Progenitor cell of endocrine pancreas (in vitro differentiated cells): ENCODE data around the gene NMU. TPM values are rescaled to one million over a fixed set of nuclear protein-coding genes. Genes with fewer than 3 reads are reported as not detected.

ENCODE experiments used
- DNase-seq: peaks from one replicate; pipeline ENCODE4 v3.0.0; 2021; ENCODE audit warnings: low spot score; ENCODE audit not compliant: unreplicated experiment
- H3K27ac Mint-ChIP-seq: 2 replicates; pipeline ENCODE4 v1.8.0; 2021; ENCODE audit warnings: mild to moderate bottlenecking, moderate library complexity, mixed read lengths
- H3K27me3 Mint-ChIP-seq: 2 replicates; pipeline ENCODE4 v1.8.0; 2021; ENCODE audit warnings: mixed read lengths
- H3K36me3 Mint-ChIP-seq: 2 replicates; pipeline ENCODE4 v1.8.0; 2022; ENCODE audit warnings: mixed read lengths; ENCODE audit not compliant: insufficient read depth
- H3K4me1 Mint-ChIP-seq: 2 replicates; pipeline ENCODE4 v1.8.0; 2021; ENCODE audit warnings: low read depth, mixed read lengths
- H3K4me3 Mint-ChIP-seq: 2 replicates; pipeline ENCODE4 v1.8.0; 2021; ENCODE audit warnings: low read depth, mild to moderate bottlenecking, moderate library complexity, mixed read lengths
- H3K9me3 Mint-ChIP-seq: 2 replicates; pipeline ENCODE4 v1.8.0; 2021; ENCODE audit warnings: low read depth, mixed read lengths
- CTCF ChIP-seq: fragments of 200-600 bp; sonication (generic); IDR thresholded peaks from one replicate; pipeline ENCODE4 v1.5.0; 2021; ENCODE audit warnings: antibody characterized with exemption, mild to moderate bottlenecking; ENCODE audit not compliant: unreplicated experiment
- total RNA-seq: library from RNA; stranded (reverse); gene quantifications from 2 replicates; pipeline ENCODE4 v1.2.1, GENCODE V29; 2021

The NMU gene
- total RNA-seq, 1 donor from 2014 or later: 0.77 TPM

DNA sequence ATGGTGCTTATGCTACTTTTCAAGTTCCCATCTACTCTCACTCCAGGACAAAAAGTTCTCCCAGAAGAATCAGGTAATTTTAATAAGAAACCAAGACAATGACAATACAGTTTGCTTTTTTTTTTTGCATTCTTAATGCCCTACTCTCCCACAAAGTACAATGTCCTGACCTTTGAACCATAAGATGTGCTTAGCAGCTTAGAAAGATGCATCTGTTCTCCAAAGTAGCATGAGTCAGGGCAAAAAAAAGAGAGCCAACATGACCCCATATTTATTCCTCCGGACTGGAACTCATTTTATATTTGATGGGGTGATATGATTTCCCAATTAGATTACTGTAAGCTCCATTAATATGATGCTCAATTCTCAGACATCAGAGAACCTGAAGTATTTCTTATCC is 27.5 kb downstream of the NMU start:
- H3K4me3 Mint-ChIP-seq: no peak overlapping the region
- no peak overlapping the region for H3K27ac Mint-ChIP-seq
- no peak for TF ChIP-seq CTCF
- no peaks in the 10 kb centered on the region for H3K9me3 Mint-ChIP-seq
- H3K36me3 Mint-ChIP-seq: no peaks in the 10 kb centered on the region
- H3K27me3 Mint-ChIP-seq: peaks cover 5% of the 10 kb centered on the region
- no peaks in the 10 kb centered on the region for H3K4me1 Mint-ChIP-seq
- no peak for DNase-seq

GRCh38 chr4:55604996-55605395 is 31.1 kb downstream of the NMU start:
- Mint-ChIP-seq H3K36me3 (no peaks in the 10 kb centered on the region), H3K27me3 (peaks cover 5% of the 10 kb centered on the region), H3K4me3 (no peak overlapping the region), H3K27ac (no peak overlapping the region), H3K9me3 (no peaks in the 10 kb centered on the region), H3K4me1 (no peaks in the 10 kb centered on the region)
- no peak for TF ChIP-seq CTCF
- no peak for DNase-seq

- H3K36me3 Mint-ChIP-seq: no peaks in the 10 kb centered on the region
- no peak overlapping the region for H3K27ac Mint-ChIP-seq
- no peak for DNase-seq
- H3K4me1 Mint-ChIP-seq: no peaks in the 10 kb centered on the region
- H3K4me3 Mint-ChIP-seq: no peak overlapping the region
- peaks cover 5% of the 10 kb centered on the region for H3K27me3 Mint-ChIP-seq
- H3K9me3 Mint-ChIP-seq: no peaks in the 10 kb centered on the region
- no peak for TF ChIP-seq CTCF
Measured at GRCh38 chr4:55600640-55601039, 35.5 kb downstream of the NMU start.

- Mint-ChIP-seq H3K9me3 (no peaks in the 10 kb centered on the region), H3K36me3 (no peaks in the 10 kb centered on the region), H3K4me1 (no peaks in the 10 kb centered on the region), H3K27ac (no peak overlapping the region), H3K27me3 (no peaks in the 10 kb centered on the region), H3K4me3 (no peak overlapping the region)
- no peak for DNase-seq
- TF ChIP-seq CTCF: no peak
Measured at GRCh38 chr4:55598641-55599040, 37.5 kb downstream of the NMU start.

DNA sequence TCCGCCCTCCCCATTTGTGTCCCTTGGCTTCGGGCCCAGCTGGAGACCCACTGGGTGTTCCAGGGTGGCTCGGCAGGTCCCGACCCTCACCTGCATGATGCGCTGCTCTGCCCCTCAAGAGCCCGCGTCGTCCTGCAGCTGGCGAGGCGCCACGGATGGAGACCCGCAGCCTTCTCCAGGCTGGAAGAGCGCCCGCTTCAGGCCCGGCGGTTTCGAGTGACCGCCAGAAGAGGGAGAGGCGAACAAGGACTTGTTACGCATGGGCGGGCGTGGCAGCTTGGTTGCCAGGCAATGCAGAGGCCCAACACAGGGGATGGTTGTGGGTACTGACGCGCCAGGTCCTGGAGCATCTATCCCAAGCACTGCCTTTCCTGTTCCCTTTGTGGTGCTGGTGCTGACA is 44.1 kb downstream of the NMU start, which contains the start of gene PDCL2:
PDCL2 (minus strand) TSS at position 232 of the 400 bp plus-strand sequence; CDS start at position 96, 136 bp downstream.
- Mint-ChIP-seq H3K9me3 (peaks cover 6% of the 10 kb centered on the region), H3K4me3 (no peak within 1 kb of the TSS), H3K27ac (no peak within 1 kb of the TSS), H3K4me1 (peaks cover 3% of the 10 kb centered on the region), H3K27me3 (no peaks in the 10 kb centered on the region), H3K36me3 (no peaks in the 10 kb centered on the region)
- no peak for DNase-seq
- no peak for TF ChIP-seq CTCF
